ENCODE results near the gene LRRN4. TPM values are rescaled to one million over a fixed set of nuclear protein-coding genes. Genes with fewer than 3 reads are reported as not detected.

LRRN4 gene
- total RNA-seq, 4 donors from 2014 or later: not detected

DNA sequence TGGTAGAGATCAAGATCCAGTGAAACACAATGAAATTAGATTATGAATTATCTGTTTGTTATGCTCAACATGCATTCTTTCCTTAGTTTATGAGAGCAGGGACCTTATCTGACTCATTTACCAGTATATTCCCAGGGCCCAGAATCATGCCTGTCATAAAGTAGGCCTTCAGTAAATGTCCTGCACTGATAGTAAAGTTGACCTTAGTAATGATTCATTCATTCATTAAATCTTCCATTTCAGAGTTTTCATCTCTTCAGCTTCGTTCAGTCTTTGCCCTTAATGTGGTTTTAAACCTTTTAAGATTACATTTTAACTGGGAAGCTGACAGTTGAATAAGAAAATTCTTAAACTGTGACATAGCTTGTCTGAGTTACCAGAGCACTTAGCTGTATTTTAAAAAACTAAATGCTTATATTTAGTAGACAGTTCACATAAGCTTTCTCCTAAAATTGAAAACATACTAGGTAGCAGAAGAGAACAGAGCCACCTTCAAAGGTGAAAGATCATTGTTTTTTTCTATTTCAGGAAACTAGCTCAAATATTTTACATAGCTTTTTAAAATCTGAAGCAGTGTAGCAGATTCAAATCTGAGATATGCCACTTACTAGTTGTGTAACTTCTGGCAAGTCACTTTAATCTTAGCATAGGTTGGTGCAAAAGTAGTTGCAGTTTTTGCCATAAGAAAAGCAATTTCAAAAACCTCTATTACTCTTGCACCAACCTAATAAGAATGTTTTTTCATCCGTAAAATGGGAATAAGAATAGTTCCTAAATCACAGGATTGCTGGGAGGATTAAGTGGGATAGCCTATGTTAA is 62.0 kb downstream of the LRRN4 start:
- no peaks in the 10 kb centered on the region for H3K9me3 ChIP-seq
- no peak for ATAC-seq
- peak overlapping the region in 3 of 4 donors; percentile 16 to 63 (median 50) for H3K27ac ChIP-seq
- no peak for TF ChIP-seq POLR2AphosphoS5 (IDR thresholded peaks at IDR 0.05)
- no peak for TF ChIP-seq CTCF (IDR thresholded peaks at IDR 0.05)
- TF ChIP-seq POLR2A (IDR thresholded peaks at IDR 0.05): no peak
- TF ChIP-seq EP300 (IDR thresholded peaks at IDR 0.05): no peak
- peaks cover 0 to 30% of the 10 kb centered on the region in 2 donors for H3K36me3 ChIP-seq
- no peaks in the 10 kb centered on the region for H3K27me3 ChIP-seq
- no peak overlapping the region for H3K4me3 ChIP-seq
- H3K4me1 ChIP-seq: peaks cover 0 to 16% (median 2%) of the 10 kb centered on the region in 3 donors
- WGBS, 2 donors (ENCODE audit: low coverage in 1 of 2): 37 to 45% methylated on average over 2 of the region's 2 CpGs

- no peak for ATAC-seq
- peak overlapping the region in 3 of 4 donors; percentile 16 to 63 (median 50) for H3K27ac ChIP-seq
- TF ChIP-seq POLR2AphosphoS5 (IDR thresholded peaks at IDR 0.05) (no peak), EP300 (IDR thresholded peaks at IDR 0.05) (no peak), CTCF (IDR thresholded peaks at IDR 0.05) (no peak), POLR2A (IDR thresholded peaks at IDR 0.05) (no peak)
- H3K27me3 ChIP-seq: no peaks in the 10 kb centered on the region
- H3K4me3 ChIP-seq: no peak overlapping the region
- peaks cover 0 to 16% (median 2%) of the 10 kb centered on the region in 3 donors for H3K4me1 ChIP-seq
- WGBS, 2 donors (ENCODE audit: low coverage in 1 of 2): 85% methylated on average over 3 of the region's 3 CpGs; no CpG with 5 or more reads in 1 of the 2 donors
- peaks cover 0 to 36% of the 10 kb centered on the region in 2 donors for H3K36me3 ChIP-seq
- H3K9me3 ChIP-seq: no peaks in the 10 kb centered on the region
These were observed 62.9 kb downstream of the LRRN4 start for GRCh38 chr20:5990946-5991345.

Small RNAs within 50 kb of the gene (small RNA-seq; reads per million reads assigned to genes)
- 0 reads per million in 4 donors for gene RN7SL498P

Other genes starting within 250 kb of the LRRN4 start
- gene CHGB, start 142.6 kb downstream of the LRRN4 start, total RNA-seq: 1 to 10 TPM in 3 of 4 donors, under 1 TPM in 1; 0.89 to 1.6 (median 1.2) TPM
- 10 to 100 TPM in 3 of 4 donors, 1 to 10 TPM in 1; 9.5 to 13.6 (median 12.5) TPM for gene TRMT6, start 103.5 kb downstream of the LRRN4 start, total RNA-seq
- 1 to 10 TPM; 4.6 to 7.4 (median 6.0) TPM for gene MCM8, start 103.4 kb downstream of the LRRN4 start, total RNA-seq
- 10 to 100 TPM; 28.0 to 56.5 (median 42.7) TPM for gene CRLS1, start 47.9 kb downstream of the LRRN4 start, total RNA-seq
- gene FERMT1, start 69.0 kb upstream of the LRRN4 start, total RNA-seq: 1 to 10 TPM in 2 of 4 donors, under 1 TPM in 2; 0.16 to 2.2 (median 1.0) TPM

Measured in gastroesophageal sphincter (tissue), 4 donors.